Measurements from ENCODE around the gene CTDSPL.
"Not testable (repeated sequence)": the region's sequence is repeated elsewhere in the genome, so short reads cannot be mapped to it uniquely, and the experiment has no call there.

CTDSPL gene

GRCh38 chr3:37968199-37968598 lies 106.5 kb downstream of the CTDSPL start:
- no peak for DNase-seq (ENCODE audit: low spot score)

DNA sequence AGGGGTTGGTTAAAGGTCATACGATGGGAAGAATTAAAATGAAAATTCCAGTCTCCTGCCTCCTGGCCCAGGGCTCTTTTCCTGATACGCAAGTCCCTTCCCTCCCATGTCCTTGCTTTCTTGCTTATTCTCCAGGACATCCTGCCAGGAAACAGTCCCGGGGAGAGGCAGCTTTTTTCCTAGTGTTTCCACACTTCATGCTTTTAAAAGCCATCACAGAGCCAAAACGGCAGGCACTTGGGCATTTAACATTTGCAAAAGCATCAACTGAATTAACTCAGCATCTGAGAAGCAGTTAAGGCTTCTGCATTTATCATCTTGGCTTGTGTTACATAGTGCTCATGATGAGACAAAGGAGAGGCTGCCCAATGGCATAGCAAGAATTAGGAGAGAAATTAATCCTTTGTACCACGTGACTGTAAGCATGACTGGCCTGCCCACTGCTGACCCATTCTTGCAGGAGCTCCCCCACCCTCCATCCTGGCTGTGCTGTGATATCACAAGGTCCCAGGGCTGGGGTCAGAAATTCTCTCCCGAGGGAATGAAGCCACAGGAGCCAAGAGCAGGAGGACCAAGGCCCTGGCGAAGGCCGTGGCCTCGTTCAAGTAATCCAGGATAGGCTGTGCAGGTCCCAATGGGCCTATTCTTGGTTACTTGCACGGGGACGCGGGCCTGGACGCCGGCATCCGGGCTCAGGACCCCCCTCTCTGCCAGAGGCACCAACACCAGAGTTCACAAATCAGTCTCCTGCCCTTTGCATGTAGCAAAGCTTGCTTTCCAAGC lies 107.3 kb downstream of the CTDSPL start:
- DNase-seq (ENCODE audit: low spot score): no peak

DNA sequence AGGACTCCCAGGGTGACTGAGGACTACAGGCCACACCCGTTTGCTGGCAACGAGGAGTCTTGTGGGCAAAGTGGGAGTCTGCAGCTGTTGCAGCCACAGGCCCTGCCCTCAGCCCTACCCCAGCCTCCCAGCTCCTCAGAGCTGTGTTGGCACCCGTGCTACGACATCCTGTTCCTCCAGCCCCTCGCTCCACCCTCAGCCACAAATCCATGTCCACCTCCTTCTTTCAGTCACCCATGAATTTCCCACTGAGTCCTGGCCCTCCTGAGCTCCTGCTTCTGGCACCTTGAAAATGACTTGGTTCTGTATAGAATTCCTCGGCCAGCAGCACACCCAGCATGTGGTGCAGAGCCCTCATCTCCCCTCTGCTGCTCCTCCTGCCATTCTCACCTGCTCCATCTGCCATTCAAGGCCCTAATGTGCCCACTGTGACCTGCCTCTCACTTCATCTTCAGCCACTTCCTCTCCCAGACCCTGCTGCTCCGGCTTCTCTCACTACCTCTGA lies 108.0 kb downstream of the CTDSPL start:
- no peak for DNase-seq (ENCODE audit: low spot score)

- no peak for DNase-seq (ENCODE audit: low spot score)
These were observed 109.1 kb downstream of the CTDSPL start for GRCh38 chr3:37970802-37971201.

DNA sequence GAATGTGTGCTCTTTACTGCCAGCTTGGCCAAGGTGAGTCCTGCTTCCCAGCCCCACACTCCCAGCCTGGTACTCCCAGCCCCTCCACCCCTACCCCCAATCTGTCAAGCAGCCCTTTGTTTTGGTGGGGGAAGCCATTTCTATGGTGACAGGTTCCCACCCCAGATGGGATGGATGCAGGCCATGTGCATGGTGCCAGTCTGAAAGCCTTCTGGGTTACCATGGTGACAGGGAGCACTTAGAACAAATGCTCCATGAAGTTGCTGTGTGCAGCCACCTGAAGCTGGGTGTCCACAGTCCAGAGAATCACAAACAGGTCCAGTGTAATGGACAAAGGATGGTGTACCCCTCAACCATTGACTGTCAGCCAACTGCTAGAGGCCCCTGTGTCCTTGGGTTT lies 109.8 kb downstream of the CTDSPL start:
- no peak for DNase-seq (ENCODE audit: low spot score)

GRCh38 chr3:37972056-37972455 lies 110.4 kb downstream of the CTDSPL start:
- DNase-seq (ENCODE audit: low spot score): not testable (repeated sequence)

DNA sequence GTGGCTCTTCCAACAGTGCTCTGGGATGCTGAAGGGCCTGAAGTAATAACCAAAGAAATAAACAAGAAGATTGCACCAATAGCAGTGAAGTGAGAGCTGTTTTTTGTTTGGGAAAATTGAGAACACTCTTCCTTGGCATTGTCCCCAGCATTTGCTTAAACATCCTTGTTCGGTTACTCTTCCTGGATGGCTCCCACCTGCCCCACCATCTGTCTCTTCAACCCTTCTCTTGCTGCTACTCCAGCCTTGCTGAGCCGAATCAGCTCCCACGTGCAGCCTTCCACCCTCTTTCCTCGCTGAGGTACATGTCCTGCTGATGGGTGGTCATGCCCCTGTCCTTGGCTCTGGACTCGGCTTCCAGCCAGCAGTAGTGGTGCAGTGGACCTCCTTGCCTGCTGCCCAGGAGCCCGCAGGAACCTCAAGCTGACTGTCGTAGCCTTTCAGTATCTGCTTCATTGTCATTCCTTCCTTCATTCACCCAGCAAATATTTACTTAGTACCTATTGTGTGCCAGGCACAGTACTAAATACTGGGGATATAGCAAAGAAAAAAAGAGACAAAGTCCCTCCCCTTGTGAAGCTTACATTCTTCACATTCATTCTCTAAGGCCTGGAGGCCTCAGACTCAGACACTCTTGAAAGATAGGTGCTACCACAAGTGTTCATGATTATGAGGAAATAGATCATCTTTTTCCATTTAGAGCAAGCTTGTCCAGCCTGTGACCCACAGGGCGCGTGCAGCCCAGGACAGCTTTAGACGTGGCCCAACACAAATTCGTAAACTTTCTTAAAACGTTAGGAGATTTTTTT lies 111.8 kb downstream of the CTDSPL start:
- DNase-seq (ENCODE audit: low spot score): no peak

GRCh38 chr3:37974121-37975083 lies 112.7 kb downstream of the CTDSPL start:
- peak; percentile 79 for DNase-seq (ENCODE audit: low spot score)

DNA sequence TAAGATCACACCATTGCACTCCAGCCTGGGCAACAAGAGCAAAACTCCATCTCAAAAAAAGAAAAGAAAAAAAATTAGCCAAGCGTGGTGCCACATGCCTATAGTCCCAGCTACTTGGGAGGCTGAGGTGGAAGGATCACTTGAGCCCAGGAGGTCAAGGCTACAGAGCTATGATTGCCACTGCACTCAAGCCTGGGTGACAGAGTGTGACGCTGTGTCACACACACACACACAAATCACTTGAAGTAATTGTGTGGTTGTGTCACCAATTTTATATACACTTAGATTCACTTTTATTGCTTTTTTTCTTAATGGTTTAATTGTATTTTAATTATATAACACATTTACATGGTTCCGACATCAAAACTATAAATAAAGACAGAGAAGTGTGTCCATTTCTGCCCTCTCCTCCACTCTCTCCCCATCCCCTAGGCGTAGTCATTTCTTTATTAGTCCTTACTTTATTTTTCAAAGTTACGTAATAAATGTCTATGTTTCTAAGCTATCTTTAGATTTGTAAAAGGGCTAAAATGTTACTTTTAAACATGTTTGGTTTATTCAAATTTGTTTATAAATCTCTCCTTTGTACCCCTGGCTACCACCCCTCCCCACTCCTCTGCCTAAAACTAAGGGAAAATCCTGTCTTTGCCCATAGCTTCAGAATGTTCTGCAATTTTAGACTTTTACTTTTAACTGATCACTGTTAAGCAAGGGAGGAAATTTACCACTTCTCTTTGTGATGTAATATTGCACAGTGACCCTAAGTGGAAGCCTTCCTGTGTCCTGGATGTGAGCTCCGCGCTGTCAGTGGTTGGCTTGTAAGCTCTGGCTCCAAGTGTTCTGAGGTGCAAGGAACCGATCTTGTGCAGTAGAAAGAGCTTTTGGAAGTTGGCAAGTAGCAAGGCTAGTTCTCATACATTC lies 118.1 kb downstream of the CTDSPL start:
- no peak for DNase-seq (ENCODE audit: low spot score)

DNA sequence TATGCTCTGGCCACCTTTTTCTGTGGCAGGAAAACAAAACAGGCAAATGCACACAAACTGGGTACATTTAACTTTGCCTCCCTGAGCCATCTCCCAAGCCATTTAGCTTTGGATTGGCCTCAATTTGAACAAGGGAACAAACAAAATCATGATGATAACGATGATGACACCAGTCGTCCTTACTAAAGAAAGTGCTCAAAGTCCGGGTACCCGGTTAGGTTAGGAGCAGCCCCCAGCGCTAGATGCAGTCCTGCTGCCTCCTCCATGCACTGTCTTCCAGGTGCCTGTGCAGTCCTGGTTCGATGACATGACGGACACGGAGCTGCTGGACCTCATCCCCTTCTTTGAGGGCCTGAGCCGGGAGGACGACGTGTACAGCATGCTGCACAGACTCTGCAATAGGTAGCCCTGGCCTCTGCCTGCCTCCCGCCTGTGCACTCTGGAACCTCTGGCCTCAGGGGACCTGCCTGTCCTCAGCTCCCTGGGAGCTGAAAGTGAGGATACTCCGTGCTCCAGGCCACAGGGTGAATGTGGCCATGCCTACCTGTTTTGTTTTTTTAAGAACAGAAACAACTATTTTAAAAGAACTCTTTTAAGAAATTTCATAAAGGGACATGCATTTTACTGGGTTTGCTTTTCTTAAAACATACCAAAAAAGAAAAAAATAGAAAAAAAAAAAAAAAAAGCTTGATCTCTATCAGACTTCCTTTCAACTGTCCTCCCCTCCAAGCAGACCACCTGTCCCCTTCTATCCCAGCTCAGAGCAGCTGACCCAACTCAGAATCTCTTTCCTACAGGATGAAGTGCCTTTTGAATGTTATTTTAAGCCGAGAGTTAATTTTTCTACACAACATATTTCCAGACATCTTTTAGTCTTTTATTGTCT lies 119.0 kb downstream of the CTDSPL start:
- DNase-seq (ENCODE audit: low spot score): peak; percentile 17

- no peak for DNase-seq (ENCODE audit: low spot score)
These were observed 119.6 kb downstream of the CTDSPL start for GRCh38 chr3:37981348-37981664.

GRCh38 chr3:37982331-37982730 lies 120.7 kb downstream of the CTDSPL start:
- DNase-seq (ENCODE audit: low spot score): no peak

DNA sequence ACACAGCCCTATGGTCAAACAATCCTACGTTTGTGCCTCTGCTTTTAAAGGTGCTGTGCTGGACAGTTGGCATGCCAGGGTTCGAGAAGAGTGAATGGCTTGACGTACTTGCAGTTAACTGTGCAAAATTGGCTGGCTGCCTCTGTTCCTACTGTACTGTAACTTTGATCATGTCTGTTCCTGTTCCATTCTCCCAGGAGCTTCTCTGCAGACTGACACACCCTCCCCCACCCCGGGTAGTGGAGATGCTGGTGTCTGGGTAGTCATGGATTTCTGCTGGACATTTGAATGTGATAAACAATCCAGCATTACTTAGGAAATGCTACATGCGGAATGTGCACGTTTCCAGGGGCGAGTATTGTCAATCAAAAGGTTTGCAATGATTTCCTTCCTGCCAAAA lies 122.4 kb downstream of the CTDSPL start:
- no peak for DNase-seq (ENCODE audit: low spot score)

DNA sequence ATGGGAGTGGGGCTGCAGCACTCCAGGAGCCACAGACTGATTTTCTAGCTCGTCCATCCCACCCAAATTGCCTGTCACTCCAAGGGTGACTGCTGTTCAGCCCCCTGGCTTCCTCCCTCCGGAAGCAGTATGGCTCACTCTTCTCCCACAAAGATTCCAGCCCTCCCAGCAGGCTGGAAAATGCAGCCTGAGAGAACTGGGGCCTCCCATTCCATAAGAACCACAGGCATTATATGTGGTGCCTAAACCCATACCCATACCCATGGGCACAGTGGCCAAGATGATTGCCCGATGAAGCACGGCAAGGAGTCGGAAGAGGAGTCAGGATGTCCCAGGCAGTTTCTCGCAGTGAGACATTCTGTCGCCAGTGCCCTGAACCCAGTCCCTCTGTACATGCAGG lies 122.9 kb downstream of the CTDSPL start:
- DNase-seq (ENCODE audit: low spot score): peak; percentile 13

- peak; percentile 10 for DNase-seq (ENCODE audit: low spot score)
These were observed 124.1 kb downstream of the CTDSPL start for GRCh38 chr3:37985637-37986320.

DNA sequence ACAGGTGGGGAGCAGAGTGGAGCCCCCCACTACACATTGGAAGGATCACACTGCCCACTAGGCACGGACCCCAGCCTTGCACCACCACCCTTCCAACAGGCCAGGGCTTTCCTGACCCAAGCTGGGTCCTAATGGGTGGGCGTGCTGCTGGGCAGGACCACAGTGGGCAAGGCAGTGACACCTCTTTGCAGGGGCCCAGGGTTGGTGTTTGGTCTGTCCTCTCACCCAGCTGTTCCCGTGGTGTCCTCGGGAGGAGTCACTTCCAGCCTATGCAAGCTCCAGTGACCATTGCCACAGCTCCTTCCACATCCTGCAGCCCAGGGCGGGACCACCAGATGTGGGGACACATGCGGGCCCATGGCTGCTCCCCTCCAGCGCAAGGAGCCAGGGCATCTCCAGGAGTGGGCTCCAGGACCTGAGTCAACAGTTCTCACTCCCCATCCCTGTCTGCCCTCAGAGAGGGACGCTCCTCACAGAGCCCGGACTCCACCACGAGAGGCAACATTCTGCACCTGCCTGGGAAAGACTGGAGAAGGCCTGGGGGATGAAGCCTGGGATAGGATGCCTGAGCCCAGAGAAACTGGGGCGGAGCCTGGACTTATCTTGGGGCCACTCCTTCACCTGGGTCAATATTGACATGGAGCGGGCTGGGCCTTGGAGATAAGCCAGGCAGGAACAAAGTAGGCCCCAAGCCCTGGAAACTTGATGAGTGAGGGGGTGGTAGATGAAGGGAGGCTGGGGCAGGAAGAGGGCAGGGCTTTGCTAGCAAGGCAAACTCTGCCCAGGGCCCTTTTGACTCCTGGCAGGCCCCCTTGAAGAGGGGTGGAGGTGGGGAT lies 125.0 kb downstream of the CTDSPL start:
- peak; percentile 12 for DNase-seq (ENCODE audit: low spot score)

DNA sequence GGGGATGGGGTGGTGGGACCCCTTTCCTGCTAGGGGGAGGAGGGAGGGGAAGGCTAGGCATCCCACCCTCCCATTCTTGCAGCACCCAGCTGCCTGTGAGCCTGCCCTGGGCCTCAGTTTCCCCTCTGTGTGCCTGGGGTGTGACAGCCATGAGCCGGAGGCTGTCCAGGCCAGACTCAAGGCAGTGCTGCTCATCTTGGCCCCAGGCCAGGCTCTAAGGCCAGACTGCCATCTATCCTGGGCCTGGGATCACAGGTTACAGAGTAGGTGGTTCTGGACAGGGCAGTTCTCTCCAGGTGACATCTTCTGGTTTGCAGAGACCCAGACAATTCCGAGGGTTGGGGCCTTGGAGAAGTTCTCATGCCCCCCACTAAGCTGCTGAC lies 125.6 kb downstream of the CTDSPL start:
- DNase-seq (ENCODE audit: low spot score): no peak

GRCh38 chr3:37987751-37988179 lies 126.1 kb downstream of the CTDSPL start:
- no peak for DNase-seq (ENCODE audit: low spot score)
